ENCODE results near the gene EML6. TPM values are rescaled to one million over a fixed set of nuclear protein-coding genes. Genes with fewer than 3 reads are reported as not detected.

EML6 gene
- total RNA-seq, 1 donor from 2014 or later = 1.1 TPM

GRCh38 chr2:54862229-54862628, 138.8 kb downstream of the EML6 start:
- Mint-ChIP-seq H3K4me3 (ENCODE audit: unreplicated experiment) (no peak overlapping the region), H3K27me3 (ENCODE audit: unreplicated experiment) (no peaks in the 10 kb centered on the region), H3K36me3 (ENCODE audit: unreplicated experiment) (peaks cover 3% of the 10 kb centered on the region), H3K9me3 (ENCODE audit: unreplicated experiment) (peaks cover 5% of the 10 kb centered on the region), H3K27ac (ENCODE audit: unreplicated experiment) (no peak overlapping the region), H3K4me1 (ENCODE audit: unreplicated experiment) (peaks cover 4% of the 10 kb centered on the region)
- TF ChIP-seq CTCF (IDR thresholded peaks at IDR 0.05) = no peak
- no peak for DNase-seq (ENCODE audit: extremely low spot score, unreplicated experiment)

GRCh38 chr2:54862742-54863141, 139.3 kb downstream of the EML6 start:
- Mint-ChIP-seq H3K9me3 (ENCODE audit: unreplicated experiment) (peaks cover 5% of the 10 kb centered on the region), H3K4me3 (ENCODE audit: unreplicated experiment) (no peak overlapping the region), H3K27me3 (ENCODE audit: unreplicated experiment) (no peaks in the 10 kb centered on the region)

GRCh38 chr2:54863660-54864059, 140.2 kb downstream of the EML6 start:
- TF ChIP-seq CTCF (IDR thresholded peaks at IDR 0.05) = no peak
- H3K9me3 Mint-ChIP-seq (ENCODE audit: unreplicated experiment) = peaks cover 5% of the 10 kb centered on the region
- H3K4me1 Mint-ChIP-seq (ENCODE audit: unreplicated experiment) = peaks cover 4% of the 10 kb centered on the region
- peaks cover 3% of the 10 kb centered on the region for H3K36me3 Mint-ChIP-seq (ENCODE audit: unreplicated experiment)
- DNase-seq (ENCODE audit: extremely low spot score, unreplicated experiment) = no peak
- H3K27ac Mint-ChIP-seq (ENCODE audit: unreplicated experiment) = no peak overlapping the region
- H3K27me3 Mint-ChIP-seq (ENCODE audit: unreplicated experiment) = no peaks in the 10 kb centered on the region
- H3K4me3 Mint-ChIP-seq (ENCODE audit: unreplicated experiment) = no peak overlapping the region

More at GRCh38 chr2:54862742-54863141, 139.3 kb downstream of the EML6 start:
- Mint-ChIP-seq H3K27ac (ENCODE audit: unreplicated experiment) (no peak overlapping the region), H3K36me3 (ENCODE audit: unreplicated experiment) (peaks cover 3% of the 10 kb centered on the region), H3K4me1 (ENCODE audit: unreplicated experiment) (peaks cover 4% of the 10 kb centered on the region)
- no peak for DNase-seq (ENCODE audit: extremely low spot score, unreplicated experiment)
- no peak for TF ChIP-seq CTCF (IDR thresholded peaks at IDR 0.05)

GRCh38 chr2:54864096-54864495, 140.6 kb downstream of the EML6 start:
- H3K27ac Mint-ChIP-seq (ENCODE audit: unreplicated experiment) = no peak overlapping the region
- H3K36me3 Mint-ChIP-seq (ENCODE audit: unreplicated experiment) = peaks cover 3% of the 10 kb centered on the region
- peaks cover 4% of the 10 kb centered on the region for H3K4me1 Mint-ChIP-seq (ENCODE audit: unreplicated experiment)
- no peak overlapping the region for H3K4me3 Mint-ChIP-seq (ENCODE audit: unreplicated experiment)
- DNase-seq (ENCODE audit: extremely low spot score, unreplicated experiment) = no peak
- TF ChIP-seq CTCF (IDR thresholded peaks at IDR 0.05) = no peak
- H3K9me3 Mint-ChIP-seq (ENCODE audit: unreplicated experiment) = peaks cover 5% of the 10 kb centered on the region
- H3K27me3 Mint-ChIP-seq (ENCODE audit: unreplicated experiment) = no peaks in the 10 kb centered on the region

- Mint-ChIP-seq H3K9me3 (ENCODE audit: unreplicated experiment) (peaks cover 5% of the 10 kb centered on the region), H3K27ac (ENCODE audit: unreplicated experiment) (no peak overlapping the region), H3K36me3 (ENCODE audit: unreplicated experiment) (peaks cover 3% of the 10 kb centered on the region), H3K4me1 (ENCODE audit: unreplicated experiment) (peaks cover 4% of the 10 kb centered on the region), H3K27me3 (ENCODE audit: unreplicated experiment) (no peaks in the 10 kb centered on the region), H3K4me3 (ENCODE audit: unreplicated experiment) (no peak overlapping the region)
- no peak for DNase-seq (ENCODE audit: extremely low spot score, unreplicated experiment)
- TF ChIP-seq CTCF (IDR thresholded peaks at IDR 0.05) = no peak
Measured at GRCh38 chr2:54864727-54865126, 141.3 kb downstream of the EML6 start.
